Lower lobe of right lung (tissue), 2 donors: ENCODE results near the gene CD38. TPM values are rescaled to one million over a fixed set of nuclear protein-coding genes. Genes with fewer than 3 reads are reported as not detected.
A peak's percentile ranks its signal among the peaks of the same experiment; 100 is the strongest.

ENCODE experiments used
- ATAC-seq, 2 donors: fragments of 200-7000 bp; cut with Tn5 transposase; one replicate each; pipeline ENCODE4 v1.9.1; 2020 to 2022; ENCODE audit warnings: mild to moderate bottlenecking in 2 of 2, moderate library complexity in 2 of 2
- DNase-seq: peaks from one replicate; pipeline ENCODE4 v3.0.0-alpha.2; 2020
- H3K27ac ChIP-seq: fragments of 200-600 bp; one replicate; pipeline ENCODE4 v1.8.0; 2022
- H3K27me3 ChIP-seq: fragments of 200-600 bp; one replicate; pipeline ENCODE4 v1.8.0; 2022; ENCODE audit warnings: low read depth
- H3K36me3 ChIP-seq: fragments of 200-600 bp; one replicate; pipeline ENCODE4 v1.8.0; 2022; ENCODE audit warnings: mild to moderate bottlenecking
- H3K4me1 ChIP-seq: fragments of 200-600 bp; one replicate; pipeline ENCODE4 v1.8.0; 2022
- H3K4me3 ChIP-seq: fragments of 200-600 bp; one replicate; pipeline ENCODE4 v1.8.0; 2022; ENCODE audit warnings: mild to moderate bottlenecking
- H3K9me3 ChIP-seq: fragments of 200-600 bp; one replicate; pipeline ENCODE4 v1.8.0; 2022
- CTCF ChIP-seq: fragments of 200-600 bp; IDR thresholded peaks from one replicate; pipeline ENCODE4 v1.8.0; 2022; ENCODE audit warnings: antibody characterized with exemption, mild to moderate bottlenecking
- intact Hi-C: fragments of 100-400 bp; cut with DNase I; formaldehyde crosslinking; loops from one replicate; pipeline ENCODE4 v1.11.0; 2022
- total RNA-seq: library from RNA; stranded (reverse); fragmentation: NEBNext Ultra II Directional; extraction: Animal tissue kit (Norgen Biotek cat#: 25700); gene quantifications from one replicate; pipeline ENCODE4 v1.2.1, GENCODE V29; 2021
- donor health status: DM: no; HTN: yes; CAD: no; lungs with severe emphysema.

Gene CD38
- total RNA-seq, 1 donor from 2014 or later = 8.5 TPM

- Histone ChIP-seq H3K4me3 (no peak overlapping the region), H3K9me3 (no peaks in the 10 kb centered on the region), H3K36me3 (no peaks in the 10 kb centered on the region), H3K27me3 (no peaks in the 10 kb centered on the region), H3K27ac (no peak overlapping the region), H3K4me1 (no peaks in the 10 kb centered on the region)
- DNase-seq = no peak
- intact Hi-C loops = no loop called here
- TF ChIP-seq CTCF = no peak
- ATAC-seq = no peak
These were observed 122.9 kb downstream of the CD38 start for GRCh38 chr4:15901007-15901406.

GRCh38 chr4:15901998-15902397 lies 123.9 kb downstream of the CD38 start:
- Histone ChIP-seq H3K9me3 (no peaks in the 10 kb centered on the region), H3K36me3 (no peaks in the 10 kb centered on the region), H3K4me3 (no peak overlapping the region), H3K4me1 (no peaks in the 10 kb centered on the region), H3K27ac (no peak overlapping the region), H3K27me3 (no peaks in the 10 kb centered on the region)
- no peak for TF ChIP-seq CTCF
- intact Hi-C loops = no loop called here
- ATAC-seq (no peak), DNase-seq (no peak)

- Histone ChIP-seq H3K36me3 (no peaks in the 10 kb centered on the region), H3K27me3 (no peaks in the 10 kb centered on the region), H3K4me3 (no peak overlapping the region), H3K4me1 (no peaks in the 10 kb centered on the region), H3K9me3 (no peaks in the 10 kb centered on the region), H3K27ac (no peak overlapping the region)
- no peak for TF ChIP-seq CTCF
- intact Hi-C loops = no loop called here
- ATAC-seq (peak; percentile 4 to 14), DNase-seq (no peak)
These were observed 124.6 kb downstream of the CD38 start for GRCh38 chr4:15902746-15903145.

Other genes with a start within 250 kb of the CD38 start
- gene FBXL5, start 123.0 kb upstream of the CD38 start, total RNA-seq = 113 TPM
- 35.3 TPM for gene FAM200B, start 96.5 kb upstream of the CD38 start, total RNA-seq
- gene BST1, start 75.3 kb upstream of the CD38 start, total RNA-seq = 17.8 TPM
- 1.2 TPM for gene FGFBP1, start 160.4 kb downstream of the CD38 start, total RNA-seq
- 5.1 TPM for gene FGFBP2, start 184.8 kb downstream of the CD38 start, total RNA-seq